GM12878 (cell line): ENCODE data around the gene HAGHL. TPM values are rescaled to one million over a fixed set of nuclear protein-coding genes. Genes with fewer than 3 reads are reported as not detected.

ENCODE experiments used
- ATF7 ChIP-seq: fragments of 450-650 bp; IDR thresholded peaks from 2 replicates; pipeline ENCODE4 v1.6.1; 2016; ENCODE audit warnings: low read depth, mild to moderate bottlenecking
- BCL11A ChIP-seq: IDR thresholded peaks from 2 replicates; pipeline ENCODE4 v1.6.1; 2011; ENCODE audit warnings: low read depth, low read length
- CEBPB ChIP-seq, 2 experiments: fragments of 150-350 bp in 1 of 2; IDR thresholded peaks; 2 replicates each; pipeline ENCODE4 v1.6.1; 2012 to 2014; ENCODE audit warnings: low read depth in 2 of 2, low read length in 2 of 2, borderline replicate concordance in 1 of 2, inconsistent platforms in 1 of 2
- E4F1 ChIP-seq: fragments of 450-650 bp; IDR thresholded peaks from 2 replicates; pipeline ENCODE4 v1.6.1; 2018; ENCODE audit warnings: borderline replicate concordance, mild to moderate bottlenecking; ENCODE audit not compliant: partially characterized antibody
- GATAD2B ChIP-seq: fragments of 450-650 bp; conservative IDR thresholded peaks from 2 replicates; pipeline ENCODE4 v1.6.1; 2017; ENCODE audit warnings: low read depth, mild to moderate bottlenecking, moderate library complexity
- HCFC1 ChIP-seq: fragments of 150-350 bp; IDR thresholded peaks from 2 replicates; pipeline ENCODE4 v1.6.1; 2014; ENCODE audit warnings: low read length
- HDGF ChIP-seq: fragments of 450-650 bp; IDR thresholded peaks from 2 replicates; pipeline ENCODE4 v1.6.1; 2016; ENCODE audit warnings: antibody characterized with exemption
- MEF2A ChIP-seq: IDR thresholded peaks from 2 replicates; pipeline ENCODE4 v1.6.1; 2011; ENCODE audit warnings: low read depth, mild to moderate bottlenecking, low read length, moderate library complexity; ENCODE audit not compliant: insufficient read depth
- NFYB ChIP-seq: IDR thresholded peaks from 2 replicates; pipeline ENCODE4 v1.6.1; 2011; ENCODE audit warnings: low read depth, mild to moderate bottlenecking, low read length, improper control_type of control experiment, moderate library complexity; ENCODE audit not compliant: insufficient read depth
- POLR2A ChIP-seq: IDR thresholded peaks from 2 replicates; pipeline ENCODE4 v1.6.1; 2011; ENCODE audit warnings: low read depth, mild to moderate bottlenecking, low read length
- REST ChIP-seq: IDR thresholded peaks from 2 replicates; pipeline ENCODE4 v1.6.1; 2012; ENCODE audit warnings: mild to moderate bottlenecking, low read depth, low read length
- RFX5 ChIP-seq: IDR thresholded peaks from 2 replicates; pipeline ENCODE4 v1.6.1; 2011; ENCODE audit warnings: low read depth, low read length, improper control_type of control experiment
- STAT1 ChIP-seq: fragments of 450-650 bp; conservative IDR thresholded peaks from 2 replicates; pipeline ENCODE4 v1.6.1; 2014; ENCODE audit warnings: antibody characterized with exemption, mild to moderate bottlenecking
- SUZ12 ChIP-seq: fragments of 200-600 bp; sonication (generic); IDR thresholded peaks from one replicate; pipeline ENCODE4 v1.6.1; 2018; ENCODE audit warnings: antibody characterized with exemption, mild to moderate bottlenecking; ENCODE audit not compliant: unreplicated experiment
- TAF1 ChIP-seq: IDR thresholded peaks from 2 replicates; pipeline ENCODE4 v1.6.1; 2011; ENCODE audit warnings: mild to moderate bottlenecking, low read depth, low read length, borderline replicate concordance
- TCF3 ChIP-seq: IDR thresholded peaks from 2 replicates; pipeline ENCODE4 v1.6.1; 2012; ENCODE audit warnings: low read depth, mild to moderate bottlenecking, low read length, borderline replicate concordance; ENCODE audit not compliant: insufficient read depth
- ZNF384 ChIP-seq: IDR thresholded peaks from 2 replicates; pipeline ENCODE4 v1.6.1; 2012; ENCODE audit warnings: low read depth, mild to moderate bottlenecking, low read length, improper control_type of control experiment, borderline replicate concordance
- ZZZ3 ChIP-seq: IDR thresholded peaks from 2 replicates; pipeline ENCODE4 v1.6.1; 2011; ENCODE audit warnings: low read depth; ENCODE audit not compliant: control insufficient read depth, insufficient read length
- polyA plus RNA-seq, 11 experiments: library from polyadenylated mRNA; depleted of rRNA in 4 of 11; unstranded in 6 of 11; stranded (reverse) in 5 of 11; fragments of >200 nt; fragmentation: Nextera tagmentation in 4 of 11; fragmentation: Illumina TruSeq in 1 of 11; extraction: Ambion mirVana in 4 of 11; extraction: Trizol in 1 of 11; gene quantifications; 1 replicate in 1 of 11; 2 replicates in 10 of 11; pipeline versions ENCODE4 v1.2.1 to v1.2.3, GENCODE V29; 2011 to 2016; ENCODE audit warnings: inconsistent platforms in 2 of 11, missing spikeins in 2 of 11, low read depth in 1 of 11
- total RNA-seq, 4 experiments: library from RNA; depleted of rRNA in 3 of 4; stranded (reverse); fragments of >200 nt in 3 of 4; fragmentation: Illumina TruSeq in 1 of 4; extraction: Trizol in 1 of 4; gene quantifications; 2 replicates each; pipeline versions ENCODE4 v1.2.1 to v1.2.3, GENCODE V29; 2013 to 2021
- TF ChIP-seq, protein P1 (sequence below): IDR thresholded peaks from 2 replicates; pipeline ENCODE4 v1.6.1; 2012; ENCODE audit warnings: low read length, inconsistent platforms
- TF ChIP-seq, protein P2 (sequence below): fragments of 450-650 bp; IDR thresholded peaks from 2 replicates; pipeline ENCODE4 v1.6.1; 2016; ENCODE audit warnings: mild to moderate bottlenecking
- TF ChIP-seq, protein P3 (sequence below): IDR thresholded peaks from 2 replicates; pipeline ENCODE4 v1.6.1; 2011; ENCODE audit warnings: low read depth, low read length, improper control_type of control experiment, borderline replicate concordance

HAGHL gene
- total and polyA plus RNA-seq, 10 of the 15 experiments (the other 5 are each of a cell fraction or from before 2014, with no cell fraction given): 0.23 to 44.6 (median 16.4) TPM

GRCh38 chr16:711548-712320 lies 15.2 kb upstream of the HAGHL start (continued):
- TF ChIP-seq HCFC1 (no peak), TAF1 (no peak), HDGF (no peak), ATF7 (no peak), TCF3 (0 out of 2 replicates have a peak, but pooled peaks have one; percentile 22), RFX5 (no peak), ZNF384 (no peak), REST (no peak), STAT1 (no peak), BCL11A (no peak), POLR2A (no peak), NFYB (no peak), E4F1 (no peak), ZZZ3 (no peak), CEBPB (IDR thresholded peaks at IDR 0.05; ENCODE audit: borderline replicate concordance in 1 of 2, low read depth in 2 of 2, low read length in 2 of 2) (no peak), SUZ12 (no peak), GATAD2B (no peak), MEF2A (no peak)
- TF ChIP-seq, protein P1, sequence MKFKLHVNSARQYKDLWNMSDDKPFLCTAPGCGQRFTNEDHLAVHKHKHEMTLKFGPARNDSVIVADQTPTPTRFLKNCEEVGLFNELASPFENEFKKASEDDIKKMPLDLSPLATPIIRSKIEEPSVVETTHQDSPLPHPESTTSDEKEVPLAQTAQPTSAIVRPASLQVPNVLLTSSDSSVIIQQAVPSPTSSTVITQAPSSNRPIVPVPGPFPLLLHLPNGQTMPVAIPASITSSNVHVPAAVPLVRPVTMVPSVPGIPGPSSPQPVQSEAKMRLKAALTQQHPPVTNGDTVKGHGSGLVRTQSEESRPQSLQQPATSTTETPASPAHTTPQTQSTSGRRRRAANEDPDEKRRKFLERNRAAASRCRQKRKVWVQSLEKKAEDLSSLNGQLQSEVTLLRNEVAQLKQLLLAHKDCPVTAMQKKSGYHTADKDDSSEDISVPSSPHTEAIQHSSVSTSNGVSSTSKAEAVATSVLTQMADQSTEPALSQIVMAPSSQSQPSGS: no peak
- TF ChIP-seq, protein P2, sequence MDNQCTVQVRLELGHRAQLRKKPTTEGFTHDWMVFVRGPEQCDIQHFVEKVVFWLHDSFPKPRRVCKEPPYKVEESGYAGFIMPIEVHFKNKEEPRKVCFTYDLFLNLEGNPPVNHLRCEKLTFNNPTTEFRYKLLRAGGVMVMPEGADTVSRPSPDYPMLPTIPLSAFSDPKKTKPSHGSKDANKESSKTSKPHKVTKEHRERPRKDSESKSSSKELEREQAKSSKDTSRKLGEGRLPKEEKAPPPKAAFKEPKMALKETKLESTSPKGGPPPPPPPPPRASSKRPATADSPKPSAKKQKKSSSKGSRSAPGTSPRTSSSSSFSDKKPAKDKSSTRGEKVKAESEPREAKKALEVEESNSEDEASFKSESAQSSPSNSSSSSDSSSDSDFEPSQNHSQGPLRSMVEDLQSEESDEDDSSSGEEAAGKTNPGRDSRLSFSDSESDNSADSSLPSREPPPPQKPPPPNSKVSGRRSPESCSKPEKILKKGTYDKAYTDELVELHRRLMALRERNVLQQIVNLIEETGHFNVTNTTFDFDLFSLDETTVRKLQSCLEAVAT: no peak
- TF ChIP-seq, protein P3, sequence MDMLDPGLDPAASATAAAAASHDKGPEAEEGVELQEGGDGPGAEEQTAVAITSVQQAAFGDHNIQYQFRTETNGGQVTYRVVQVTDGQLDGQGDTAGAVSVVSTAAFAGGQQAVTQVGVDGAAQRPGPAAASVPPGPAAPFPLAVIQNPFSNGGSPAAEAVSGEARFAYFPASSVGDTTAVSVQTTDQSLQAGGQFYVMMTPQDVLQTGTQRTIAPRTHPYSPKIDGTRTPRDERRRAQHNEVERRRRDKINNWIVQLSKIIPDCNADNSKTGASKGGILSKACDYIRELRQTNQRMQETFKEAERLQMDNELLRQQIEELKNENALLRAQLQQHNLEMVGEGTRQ: no peak
